Measurements from ENCODE around the gene WDFY3. TPM values are rescaled to one million over a fixed set of nuclear protein-coding genes. Genes with fewer than 3 reads are reported as not detected.

Gene WDFY3
- total RNA-seq, 1 experiment from 2014 or later: 39.9 TPM

DNA sequence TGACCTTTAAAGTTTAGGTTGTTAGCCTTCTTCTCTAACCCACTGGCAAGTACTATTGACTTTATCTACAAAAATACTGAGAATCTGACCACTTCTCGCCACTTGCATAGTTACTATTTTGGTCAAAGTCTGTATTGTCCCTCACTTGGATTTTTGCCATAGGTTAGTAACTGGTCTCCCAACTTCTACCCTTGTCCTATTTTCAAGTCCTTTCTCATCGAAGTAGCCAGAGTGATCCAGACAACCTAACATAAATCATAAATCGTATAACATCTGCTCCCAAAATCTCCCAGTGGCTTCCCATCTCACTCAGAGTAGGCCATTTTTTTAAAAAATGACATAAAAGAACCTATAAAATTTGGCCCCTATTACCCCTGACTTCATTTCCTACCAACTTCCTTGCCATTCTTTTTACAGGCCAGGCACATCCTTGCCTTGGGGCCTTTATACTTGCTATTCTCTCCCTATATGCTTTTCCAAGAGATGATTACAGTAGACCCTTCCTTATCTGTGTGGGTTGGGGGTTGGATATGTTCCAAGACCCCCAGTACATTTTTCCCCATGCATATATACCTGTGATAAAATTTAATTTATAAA is 29.0 kb downstream of the WDFY3 start:
- intact Hi-C loops (cut with micrococcal nuclease): no loop called here

More for the DNA sequence above, 29.0 kb downstream of the WDFY3 start:
- no peaks in the 10 kb centered on the region for H3K9me2 ChIP-seq (ENCODE audit: insufficient read depth)
- ChIA-PET CTCF (no interaction called here), POLR2A (no interaction called here), RAD21 (ENCODE audit: low non-redundant PET in 1 of 2, low total read pairs in 2 of 2, uncharacterized antibody in 2 of 2, unreplicated experiment in 2 of 2) (no interaction called here)
- no TSS peak for BruUV-seq (replicated peaks)
- no peak overlapping the region for H3K27ac ChIP-seq (ENCODE audit: low read depth, low read length)
- H3K9me3 ChIP-seq (ENCODE audit: control insufficient read depth in 1 of 2, insufficient read depth in 1 of 2, low read depth in 1 of 2, low read length in 2 of 2): 0 out of 4 replicates have a peak, but pooled peaks cover 0 to 3% of the 10 kb centered on the region in 2 experiments
- H3K79me2 ChIP-seq (ENCODE audit: insufficient read depth, low read length): peaks cover 23% of the 10 kb centered on the region
- DNase-seq (ENCODE audit: low read depth, low spot score) (no peak), ATAC-seq (no peak)
- no peaks in the 10 kb centered on the region for H3K27me3 ChIP-seq (ENCODE audit: insufficient read depth, low read length)
- no peak overlapping the region for H3K4me3 ChIP-seq (replicated peaks in 1 of 2; ENCODE audit: low read depth in 1 of 2, low read length in 2 of 2)
- TF ChIP-seq, protein P1, sequence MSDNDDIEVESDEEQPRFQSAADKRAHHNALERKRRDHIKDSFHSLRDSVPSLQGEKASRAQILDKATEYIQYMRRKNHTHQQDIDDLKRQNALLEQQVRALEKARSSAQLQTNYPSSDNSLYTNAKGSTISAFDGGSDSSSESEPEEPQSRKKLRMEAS (IDR thresholded peaks at IDR 0.05): no peak
- TF ChIP-seq EGR1 (IDR thresholded peaks at IDR 0.05; ENCODE audit: low read depth) (no peak), POLR2AphosphoS5 (IDR thresholded peaks at IDR 0.05; ENCODE audit: low read depth, low read length) (no peak), RAD21 (IDR thresholded peaks at IDR 0.05; ENCODE audit: low read depth) (no peak), ZNF274 (IDR thresholded peaks at IDR 0.05; ENCODE audit: low read depth, low read length) (no peak), ZFX (IDR thresholded peaks at IDR 0.05) (no peak), TCF7L2 (IDR thresholded peaks at IDR 0.05; ENCODE audit: borderline replicate concordance, extremely low read depth, insufficient read depth, insufficient read length) (no peak), EZH2 (IDR thresholded peaks at IDR 0.05) (no peak), SRF (IDR thresholded peaks at IDR 0.05; ENCODE audit: low read depth) (no peak), YY1 (IDR thresholded peaks at IDR 0.05; ENCODE audit: extremely low read depth, insufficient replicate concordance, low read depth, low read length) (no peak), JUND (IDR thresholded peaks at IDR 0.05) (no peak), ELF1 (IDR thresholded peaks at IDR 0.05; ENCODE audit: borderline replicate concordance, low read depth) (no peak), CBX3 (IDR thresholded peaks at IDR 0.05; ENCODE audit: low read depth) (no peak), FOSL1 (IDR thresholded peaks at IDR 0.05; ENCODE audit: low read depth) (no peak), SIN3A (IDR thresholded peaks at IDR 0.05; ENCODE audit: low read depth) (no peak)
- TF ChIP-seq, protein P2, sequence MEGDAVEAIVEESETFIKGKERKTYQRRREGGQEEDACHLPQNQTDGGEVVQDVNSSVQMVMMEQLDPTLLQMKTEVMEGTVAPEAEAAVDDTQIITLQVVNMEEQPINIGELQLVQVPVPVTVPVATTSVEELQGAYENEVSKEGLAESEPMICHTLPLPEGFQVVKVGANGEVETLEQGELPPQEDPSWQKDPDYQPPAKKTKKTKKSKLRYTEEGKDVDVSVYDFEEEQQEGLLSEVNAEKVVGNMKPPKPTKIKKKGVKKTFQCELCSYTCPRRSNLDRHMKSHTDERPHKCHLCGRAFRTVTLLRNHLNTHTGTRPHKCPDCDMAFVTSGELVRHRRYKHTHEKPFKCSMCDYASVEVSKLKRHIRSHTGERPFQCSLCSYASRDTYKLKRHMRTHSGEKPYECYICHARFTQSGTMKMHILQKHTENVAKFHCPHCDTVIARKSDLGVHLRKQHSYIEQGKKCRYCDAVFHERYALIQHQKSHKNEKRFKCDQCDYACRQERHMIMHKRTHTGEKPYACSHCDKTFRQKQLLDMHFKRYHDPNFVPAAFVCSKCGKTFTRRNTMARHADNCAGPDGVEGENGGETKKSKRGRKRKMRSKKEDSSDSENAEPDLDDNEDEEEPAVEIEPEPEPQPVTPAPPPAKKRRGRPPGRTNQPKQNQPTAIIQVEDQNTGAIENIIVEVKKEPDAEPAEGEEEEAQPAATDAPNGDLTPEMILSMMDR (IDR thresholded peaks at IDR 0.05 in 2 of 3, conservative IDR thresholded peaks at IDR 0.05 in 1 of 3; ENCODE audit: borderline replicate concordance in 1 of 3, insufficient read depth in 1 of 3, low read depth in 2 of 3, low read length in 2 of 3): no peak
- TF ChIP-seq, protein P3, sequence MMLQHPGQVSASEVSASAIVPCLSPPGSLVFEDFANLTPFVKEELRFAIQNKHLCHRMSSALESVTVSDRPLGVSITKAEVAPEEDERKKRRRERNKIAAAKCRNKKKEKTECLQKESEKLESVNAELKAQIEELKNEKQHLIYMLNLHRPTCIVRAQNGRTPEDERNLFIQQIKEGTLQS (IDR thresholded peaks at IDR 0.05): no peak
- no peak overlapping the region for H2AFZ ChIP-seq (ENCODE audit: low read depth, low read length, poor library complexity, severe bottlenecking)
- H3K9ac ChIP-seq (ENCODE audit: low read length): no peak overlapping the region
- H3K4me2 ChIP-seq (ENCODE audit: low read length): no peak overlapping the region
- no peaks in the 10 kb centered on the region for H3K36me3 ChIP-seq (ENCODE audit: control insufficient read depth in 1 of 2, insufficient read depth in 2 of 2, low read length in 2 of 2)
- H4K20me1 ChIP-seq (ENCODE audit: insufficient read depth): no peaks in the 10 kb centered on the region
- peaks cover 7 to 9% of the 10 kb centered on the region in 2 experiments; a peak in 3 of 4 replicates for H3K4me1 ChIP-seq (ENCODE audit: control insufficient read depth in 1 of 2, insufficient read depth in 2 of 2, low read length in 2 of 2)

All from HCT116 (cell line).